ENCODE data around the gene POLH.

POLH gene

GRCh38 chr6:43609402-43609801 is 33.4 kb downstream of the POLH start:
- Histone ChIP-seq H3K9ac (ENCODE audit: low read length) (no peak overlapping the region), H3K27me3 (ENCODE audit: control insufficient read depth, insufficient read depth, low read length) (no peaks in the 10 kb centered on the region), H3K36me3 (ENCODE audit: control insufficient read depth, insufficient read depth, low read length) (peaks cover 17% of the 10 kb centered on the region), H3K4me1 (ENCODE audit: control insufficient read depth, insufficient read depth, low read length) (no peaks in the 10 kb centered on the region), H3K4me3 (ENCODE audit: low read length) (no peak overlapping the region), H3K27ac (ENCODE audit: low read depth, low read length) (no peak overlapping the region)

- peaks cover 15% of the 10 kb centered on the region for H3K36me3 ChIP-seq (ENCODE audit: control insufficient read depth, insufficient read depth, low read length)
- no peaks in the 10 kb centered on the region for H3K4me1 ChIP-seq (ENCODE audit: control insufficient read depth, insufficient read depth, low read length)
- no peaks in the 10 kb centered on the region for H3K27me3 ChIP-seq (ENCODE audit: control insufficient read depth, insufficient read depth, low read length)
- H3K4me3 ChIP-seq (ENCODE audit: low read length), result no peak overlapping the region
- H3K9ac ChIP-seq (ENCODE audit: low read length), result no peak overlapping the region
- no peak overlapping the region for H3K27ac ChIP-seq (ENCODE audit: low read depth, low read length)
These were observed 34.4 kb downstream of the POLH start for GRCh38 chr6:43610431-43610830.

- no peak overlapping the region for H3K9ac ChIP-seq (ENCODE audit: low read length)
- no peak overlapping the region for H3K4me3 ChIP-seq (ENCODE audit: low read length)
- H3K36me3 ChIP-seq (ENCODE audit: control insufficient read depth, insufficient read depth, low read length), result peaks cover 15% of the 10 kb centered on the region
- H3K27ac ChIP-seq (ENCODE audit: low read depth, low read length), result no peak overlapping the region
- no peaks in the 10 kb centered on the region for H3K4me1 ChIP-seq (ENCODE audit: control insufficient read depth, insufficient read depth, low read length)
- no peaks in the 10 kb centered on the region for H3K27me3 ChIP-seq (ENCODE audit: control insufficient read depth, insufficient read depth, low read length)
These were observed 37.9 kb downstream of the POLH start for GRCh38 chr6:43613721-43614395.

- H3K4me3 ChIP-seq (ENCODE audit: low read length), result no peak overlapping the region
- no peaks in the 10 kb centered on the region for H3K4me1 ChIP-seq (ENCODE audit: control insufficient read depth, insufficient read depth, low read length)
- peaks cover 15% of the 10 kb centered on the region for H3K36me3 ChIP-seq (ENCODE audit: control insufficient read depth, insufficient read depth, low read length)
- no peak overlapping the region for H3K27ac ChIP-seq (ENCODE audit: low read depth, low read length)
- no peaks in the 10 kb centered on the region for H3K27me3 ChIP-seq (ENCODE audit: control insufficient read depth, insufficient read depth, low read length)
- H3K9ac ChIP-seq (ENCODE audit: low read length), result no peak overlapping the region
These were observed 38.4 kb downstream of the POLH start for GRCh38 chr6:43614396-43614730.

GRCh38 chr6:43616725-43617472 is 40.9 kb downstream of the POLH start:
- Histone ChIP-seq H3K27ac (ENCODE audit: low read depth, low read length) (no peak overlapping the region), H3K4me1 (ENCODE audit: control insufficient read depth, insufficient read depth, low read length) (no peaks in the 10 kb centered on the region), H3K9ac (ENCODE audit: low read length) (no peak overlapping the region), H3K4me3 (ENCODE audit: low read length) (no peak overlapping the region), H3K36me3 (ENCODE audit: control insufficient read depth, insufficient read depth, low read length) (peaks cover 25% of the 10 kb centered on the region), H3K27me3 (ENCODE audit: control insufficient read depth, insufficient read depth, low read length) (no peaks in the 10 kb centered on the region)

GRCh38 chr6:43621078-43621835 is 45.3 kb downstream of the POLH start:
- no peaks in the 10 kb centered on the region for H3K4me1 ChIP-seq (ENCODE audit: control insufficient read depth, insufficient read depth, low read length)
- H3K27ac ChIP-seq (ENCODE audit: low read depth, low read length), result no peak overlapping the region
- no peak overlapping the region for H3K4me3 ChIP-seq (ENCODE audit: low read length)
- H3K27me3 ChIP-seq (ENCODE audit: control insufficient read depth, insufficient read depth, low read length), result no peaks in the 10 kb centered on the region
- H3K9ac ChIP-seq (ENCODE audit: low read length), result no peak overlapping the region
- peaks cover 45% of the 10 kb centered on the region for H3K36me3 ChIP-seq (ENCODE audit: control insufficient read depth, insufficient read depth, low read length)

GRCh38 chr6:43621836-43622180 is 45.8 kb downstream of the POLH start:
- Histone ChIP-seq H3K4me3 (ENCODE audit: low read length) (no peak overlapping the region), H3K27me3 (ENCODE audit: control insufficient read depth, insufficient read depth, low read length) (no peaks in the 10 kb centered on the region), H3K36me3 (ENCODE audit: control insufficient read depth, insufficient read depth, low read length) (peaks cover 46% of the 10 kb centered on the region), H3K27ac (ENCODE audit: low read depth, low read length) (no peak overlapping the region), H3K4me1 (ENCODE audit: control insufficient read depth, insufficient read depth, low read length) (peaks cover under 1% of the 10 kb centered on the region), H3K9ac (ENCODE audit: low read length) (no peak overlapping the region)

- peaks cover 46% of the 10 kb centered on the region for H3K36me3 ChIP-seq (ENCODE audit: control insufficient read depth, insufficient read depth, low read length)
- H3K27me3 ChIP-seq (ENCODE audit: control insufficient read depth, insufficient read depth, low read length), result no peaks in the 10 kb centered on the region
- H3K9ac ChIP-seq (ENCODE audit: low read length), result no peak overlapping the region
- H3K4me1 ChIP-seq (ENCODE audit: control insufficient read depth, insufficient read depth, low read length), result peaks cover 8% of the 10 kb centered on the region
- H3K27ac ChIP-seq (ENCODE audit: low read depth, low read length), result no peak overlapping the region
- H3K4me3 ChIP-seq (ENCODE audit: low read length), result no peak overlapping the region
These were observed 46.6 kb downstream of the POLH start for GRCh38 chr6:43622541-43622940.

- Histone ChIP-seq H3K4me3 (ENCODE audit: low read length) (no peak overlapping the region), H3K27ac (ENCODE audit: low read depth, low read length) (no peak overlapping the region), H3K9ac (ENCODE audit: low read length) (no peak overlapping the region), H3K4me1 (ENCODE audit: control insufficient read depth, insufficient read depth, low read length) (peaks cover 8% of the 10 kb centered on the region), H3K36me3 (ENCODE audit: control insufficient read depth, insufficient read depth, low read length) (peaks cover 46% of the 10 kb centered on the region), H3K27me3 (ENCODE audit: control insufficient read depth, insufficient read depth, low read length) (no peaks in the 10 kb centered on the region)
These were observed 48.1 kb downstream of the POLH start for GRCh38 chr6:43623880-43624785.

GRCh38 chr6:43624786-43625288 is 48.9 kb downstream of the POLH start:
- H3K4me1 ChIP-seq (ENCODE audit: control insufficient read depth, insufficient read depth, low read length), result peaks cover 8% of the 10 kb centered on the region
- no peaks in the 10 kb centered on the region for H3K27me3 ChIP-seq (ENCODE audit: control insufficient read depth, insufficient read depth, low read length)
- peaks cover 46% of the 10 kb centered on the region for H3K36me3 ChIP-seq (ENCODE audit: control insufficient read depth, insufficient read depth, low read length)
- H3K9ac ChIP-seq (ENCODE audit: low read length), result no peak overlapping the region
- no peak overlapping the region for H3K4me3 ChIP-seq (ENCODE audit: low read length)
- no peak overlapping the region for H3K27ac ChIP-seq (ENCODE audit: low read depth, low read length)

- Histone ChIP-seq H3K36me3 (ENCODE audit: control insufficient read depth, insufficient read depth, low read length) (peaks cover 45% of the 10 kb centered on the region), H3K4me1 (ENCODE audit: control insufficient read depth, insufficient read depth, low read length) (peaks cover 8% of the 10 kb centered on the region), H3K27me3 (ENCODE audit: control insufficient read depth, insufficient read depth, low read length) (no peaks in the 10 kb centered on the region), H3K27ac (ENCODE audit: low read depth, low read length) (no peak overlapping the region), H3K9ac (ENCODE audit: low read length) (no peak overlapping the region), H3K4me3 (ENCODE audit: low read length) (no peak overlapping the region)
These were observed 49.5 kb downstream of the POLH start for GRCh38 chr6:43625393-43625992.

All from rectal smooth muscle tissue (tissue), 1 donor.